ENCODE data around the gene SRGAP1.

DNA sequence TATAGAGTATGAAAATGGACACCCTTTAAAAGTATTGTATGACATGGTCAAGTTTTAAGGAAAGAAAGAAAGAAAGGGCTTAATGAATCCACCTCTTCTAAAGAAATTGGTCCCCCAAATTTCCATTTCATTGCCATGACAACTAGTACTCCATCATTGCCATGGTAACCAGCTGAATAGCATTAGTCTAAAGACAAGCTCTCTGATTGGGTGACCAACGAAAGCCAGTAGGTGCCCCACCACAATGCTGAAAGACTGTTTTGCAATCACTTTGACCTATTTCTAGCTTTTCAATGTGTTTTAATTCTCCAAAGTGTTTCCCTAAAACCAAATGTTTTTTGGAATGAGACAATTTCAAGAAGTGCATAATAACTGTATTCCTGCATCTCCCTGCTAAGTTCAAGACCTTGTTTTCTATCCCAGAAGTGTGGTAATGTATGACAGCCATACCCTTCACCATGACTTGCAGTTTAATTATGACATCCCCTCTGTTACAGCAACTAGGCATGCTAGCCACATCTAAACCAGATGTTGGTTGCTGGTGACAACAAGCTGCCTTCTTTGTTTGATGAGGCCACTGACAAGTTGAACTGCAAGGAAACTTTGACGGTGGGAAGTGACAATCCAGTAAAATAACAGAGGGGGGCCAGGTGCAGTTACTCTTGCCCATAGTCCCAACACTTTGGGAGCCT, 330.9 kb downstream of the SRGAP1 start:
- no peak for TF ChIP-seq SMC3 (IDR thresholded peaks at IDR 0.05; ENCODE audit: low read length)
- TF ChIP-seq, protein P1, sequence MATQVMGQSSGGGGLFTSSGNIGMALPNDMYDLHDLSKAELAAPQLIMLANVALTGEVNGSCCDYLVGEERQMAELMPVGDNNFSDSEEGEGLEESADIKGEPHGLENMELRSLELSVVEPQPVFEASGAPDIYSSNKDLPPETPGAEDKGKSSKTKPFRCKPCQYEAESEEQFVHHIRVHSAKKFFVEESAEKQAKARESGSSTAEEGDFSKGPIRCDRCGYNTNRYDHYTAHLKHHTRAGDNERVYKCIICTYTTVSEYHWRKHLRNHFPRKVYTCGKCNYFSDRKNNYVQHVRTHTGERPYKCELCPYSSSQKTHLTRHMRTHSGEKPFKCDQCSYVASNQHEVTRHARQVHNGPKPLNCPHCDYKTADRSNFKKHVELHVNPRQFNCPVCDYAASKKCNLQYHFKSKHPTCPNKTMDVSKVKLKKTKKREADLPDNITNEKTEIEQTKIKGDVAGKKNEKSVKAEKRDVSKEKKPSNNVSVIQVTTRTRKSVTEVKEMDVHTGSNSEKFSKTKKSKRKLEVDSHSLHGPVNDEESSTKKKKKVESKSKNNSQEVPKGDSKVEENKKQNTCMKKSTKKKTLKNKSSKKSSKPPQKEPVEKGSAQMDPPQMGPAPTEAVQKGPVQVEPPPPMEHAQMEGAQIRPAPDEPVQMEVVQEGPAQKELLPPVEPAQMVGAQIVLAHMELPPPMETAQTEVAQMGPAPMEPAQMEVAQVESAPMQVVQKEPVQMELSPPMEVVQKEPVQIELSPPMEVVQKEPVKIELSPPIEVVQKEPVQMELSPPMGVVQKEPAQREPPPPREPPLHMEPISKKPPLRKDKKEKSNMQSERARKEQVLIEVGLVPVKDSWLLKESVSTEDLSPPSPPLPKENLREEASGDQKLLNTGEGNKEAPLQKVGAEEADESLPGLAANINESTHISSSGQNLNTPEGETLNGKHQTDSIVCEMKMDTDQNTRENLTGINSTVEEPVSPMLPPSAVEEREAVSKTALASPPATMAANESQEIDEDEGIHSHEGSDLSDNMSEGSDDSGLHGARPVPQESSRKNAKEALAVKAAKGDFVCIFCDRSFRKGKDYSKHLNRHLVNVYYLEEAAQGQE (IDR thresholded peaks at IDR 0.05; ENCODE audit: borderline replicate concordance in 1 of 2, low read depth in 1 of 2, low read length in 2 of 2) = no peak
- no peak for TF ChIP-seq ZNF510 (CRISPR knock-in tag; IDR thresholded peaks at IDR 0.05; ENCODE audit: low read depth)
- TF ChIP-seq, protein P2, sequence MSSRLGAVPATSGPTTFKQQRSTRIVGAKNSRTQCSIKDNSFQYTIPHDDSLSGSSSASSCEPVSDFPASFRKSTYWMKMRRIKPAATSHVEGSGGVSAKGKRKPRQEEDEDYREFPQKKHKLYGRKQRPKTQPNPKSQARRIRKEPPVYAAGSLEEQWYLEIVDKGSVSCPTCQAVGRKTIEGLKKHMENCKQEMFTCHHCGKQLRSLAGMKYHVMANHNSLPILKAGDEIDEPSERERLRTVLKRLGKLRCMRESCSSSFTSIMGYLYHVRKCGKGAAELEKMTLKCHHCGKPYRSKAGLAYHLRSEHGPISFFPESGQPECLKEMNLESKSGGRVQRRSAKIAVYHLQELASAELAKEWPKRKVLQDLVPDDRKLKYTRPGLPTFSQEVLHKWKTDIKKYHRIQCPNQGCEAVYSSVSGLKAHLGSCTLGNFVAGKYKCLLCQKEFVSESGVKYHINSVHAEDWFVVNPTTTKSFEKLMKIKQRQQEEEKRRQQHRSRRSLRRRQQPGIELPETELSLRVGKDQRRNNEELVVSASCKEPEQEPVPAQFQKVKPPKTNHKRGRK (CRISPR knock-in tag; IDR thresholded peaks at IDR 0.05) = no peak
- TF ChIP-seq, protein P3, sequence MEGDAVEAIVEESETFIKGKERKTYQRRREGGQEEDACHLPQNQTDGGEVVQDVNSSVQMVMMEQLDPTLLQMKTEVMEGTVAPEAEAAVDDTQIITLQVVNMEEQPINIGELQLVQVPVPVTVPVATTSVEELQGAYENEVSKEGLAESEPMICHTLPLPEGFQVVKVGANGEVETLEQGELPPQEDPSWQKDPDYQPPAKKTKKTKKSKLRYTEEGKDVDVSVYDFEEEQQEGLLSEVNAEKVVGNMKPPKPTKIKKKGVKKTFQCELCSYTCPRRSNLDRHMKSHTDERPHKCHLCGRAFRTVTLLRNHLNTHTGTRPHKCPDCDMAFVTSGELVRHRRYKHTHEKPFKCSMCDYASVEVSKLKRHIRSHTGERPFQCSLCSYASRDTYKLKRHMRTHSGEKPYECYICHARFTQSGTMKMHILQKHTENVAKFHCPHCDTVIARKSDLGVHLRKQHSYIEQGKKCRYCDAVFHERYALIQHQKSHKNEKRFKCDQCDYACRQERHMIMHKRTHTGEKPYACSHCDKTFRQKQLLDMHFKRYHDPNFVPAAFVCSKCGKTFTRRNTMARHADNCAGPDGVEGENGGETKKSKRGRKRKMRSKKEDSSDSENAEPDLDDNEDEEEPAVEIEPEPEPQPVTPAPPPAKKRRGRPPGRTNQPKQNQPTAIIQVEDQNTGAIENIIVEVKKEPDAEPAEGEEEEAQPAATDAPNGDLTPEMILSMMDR (CRISPR knock-in tag; IDR thresholded peaks at IDR 0.05) = no peak
